Measurements from ENCODE around the gene MALRD1.

Gene MALRD1

GRCh38 chr10:19577807-19578206, 529.2 kb downstream of the MALRD1 start:
- TF ChIP-seq POLR2AphosphoS5 (IDR thresholded peaks at IDR 0.05; ENCODE audit: low read depth, low read length) (no peak), PAX5 (IDR thresholded peaks at IDR 0.05; ENCODE audit: insufficient read depth, low read length, severe bottlenecking) (no peak), POU2F2 (IDR thresholded peaks at IDR 0.05; ENCODE audit: low read depth, low read length) (no peak), POLR2A (IDR thresholded peaks at IDR 0.05; ENCODE audit: low read depth, low read length) (no peak), TAF1 (IDR thresholded peaks at IDR 0.05; ENCODE audit: low read depth, low read length) (no peak), SPI1 (IDR thresholded peaks at IDR 0.05; ENCODE audit: low read depth, low read length) (no peak)
- FAIRE-seq, result no peak
- DNase-seq (ENCODE audit: insufficient read length, low spot score), result no peak

- no peak for TF ChIP-seq POLR2AphosphoS5 (IDR thresholded peaks at IDR 0.05; ENCODE audit: low read depth, low read length)
- TF ChIP-seq TAF1 (IDR thresholded peaks at IDR 0.05; ENCODE audit: low read depth, low read length), result no peak
- TF ChIP-seq PAX5 (IDR thresholded peaks at IDR 0.05; ENCODE audit: insufficient read depth, low read length, severe bottlenecking), result no peak
- no peak for TF ChIP-seq POLR2A (IDR thresholded peaks at IDR 0.05; ENCODE audit: low read depth, low read length)
- no peak for TF ChIP-seq POU2F2 (IDR thresholded peaks at IDR 0.05; ENCODE audit: low read depth, low read length)
- no peak for TF ChIP-seq SPI1 (IDR thresholded peaks at IDR 0.05; ENCODE audit: low read depth, low read length)
Measured at GRCh38 chr10:19578571-19578970, 530.0 kb downstream of the MALRD1 start.

GRCh38 chr10:19579761-19580545, 531.4 kb downstream of the MALRD1 start:
- DNase-seq (ENCODE audit: insufficient read length, low spot score), result no peak
- FAIRE-seq, result no peak
- TF ChIP-seq POLR2AphosphoS5 (IDR thresholded peaks at IDR 0.05; ENCODE audit: low read depth, low read length) (no peak), POLR2A (IDR thresholded peaks at IDR 0.05; ENCODE audit: low read depth, low read length) (no peak), TAF1 (IDR thresholded peaks at IDR 0.05; ENCODE audit: low read depth, low read length) (no peak), PAX5 (IDR thresholded peaks at IDR 0.05; ENCODE audit: insufficient read depth, low read length, severe bottlenecking) (no peak), POU2F2 (IDR thresholded peaks at IDR 0.05; ENCODE audit: low read depth, low read length) (no peak), SPI1 (IDR thresholded peaks at IDR 0.05; ENCODE audit: low read depth, low read length) (no peak)

More at GRCh38 chr10:19578571-19578970, 530.0 kb downstream of the MALRD1 start:
- DNase-seq (ENCODE audit: insufficient read length, low spot score), result no peak
- no peak for FAIRE-seq

DNA sequence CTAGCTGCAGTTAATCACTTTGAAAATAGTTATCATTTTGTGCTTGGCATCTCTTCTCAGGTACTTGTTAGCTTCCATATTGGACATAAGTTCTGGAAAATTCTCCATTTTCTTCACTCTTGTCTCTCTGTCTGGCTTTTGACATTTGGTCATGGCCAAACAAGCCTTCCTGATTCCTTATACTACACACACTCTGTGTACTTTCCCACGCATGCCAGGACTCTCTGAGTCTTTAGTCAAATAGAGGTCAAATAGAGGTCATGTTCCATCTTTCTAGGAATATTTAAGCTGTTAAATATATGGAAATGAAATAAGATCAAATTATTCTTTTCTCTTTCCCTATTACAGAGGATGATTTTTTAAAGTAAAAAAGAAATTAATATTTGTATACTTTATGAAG, 532.1 kb downstream of the MALRD1 start:
- TF ChIP-seq TAF1 (IDR thresholded peaks at IDR 0.05; ENCODE audit: low read depth, low read length) (no peak), POLR2AphosphoS5 (IDR thresholded peaks at IDR 0.05; ENCODE audit: low read depth, low read length) (no peak), POU2F2 (IDR thresholded peaks at IDR 0.05; ENCODE audit: low read depth, low read length) (no peak)
- FAIRE-seq (no peak), DNase-seq (ENCODE audit: insufficient read length, low spot score) (no peak)

GRCh38 chr10:19588608-19589007, 540.0 kb downstream of the MALRD1 start:
- TF ChIP-seq POLR2AphosphoS5 (IDR thresholded peaks at IDR 0.05; ENCODE audit: low read depth, low read length), result no peak
- TF ChIP-seq POLR2A (IDR thresholded peaks at IDR 0.05; ENCODE audit: low read depth, low read length), result no peak
- no peak for TF ChIP-seq SPI1 (IDR thresholded peaks at IDR 0.05; ENCODE audit: low read depth, low read length)
- no peak for TF ChIP-seq POU2F2 (IDR thresholded peaks at IDR 0.05; ENCODE audit: low read depth, low read length)
- no peak for TF ChIP-seq PAX5 (IDR thresholded peaks at IDR 0.05; ENCODE audit: insufficient read depth, low read length, severe bottlenecking)
- TF ChIP-seq TAF1 (IDR thresholded peaks at IDR 0.05; ENCODE audit: low read depth, low read length), result no peak
- no peak for FAIRE-seq
- no peak for DNase-seq (ENCODE audit: insufficient read length, low spot score)

GRCh38 chr10:19592276-19592675, 543.7 kb downstream of the MALRD1 start:
- FAIRE-seq, result no peak
- TF ChIP-seq SPI1 (IDR thresholded peaks at IDR 0.05; ENCODE audit: low read depth, low read length) (no peak), PAX5 (IDR thresholded peaks at IDR 0.05; ENCODE audit: insufficient read depth, low read length, severe bottlenecking) (no peak), POLR2AphosphoS5 (IDR thresholded peaks at IDR 0.05; ENCODE audit: low read depth, low read length) (no peak), TAF1 (IDR thresholded peaks at IDR 0.05; ENCODE audit: low read depth, low read length) (no peak), POU2F2 (IDR thresholded peaks at IDR 0.05; ENCODE audit: low read depth, low read length) (no peak), POLR2A (IDR thresholded peaks at IDR 0.05; ENCODE audit: low read depth, low read length) (no peak)
- DNase-seq (ENCODE audit: insufficient read length, low spot score), result no peak

GRCh38 chr10:19595212-19595845, 546.7 kb downstream of the MALRD1 start:
- FAIRE-seq (no peak), DNase-seq (ENCODE audit: insufficient read length, low spot score) (no peak)
- TF ChIP-seq POLR2A (IDR thresholded peaks at IDR 0.05; ENCODE audit: low read depth, low read length) (no peak), PAX5 (IDR thresholded peaks at IDR 0.05; ENCODE audit: insufficient read depth, low read length, severe bottlenecking) (no peak), POU2F2 (IDR thresholded peaks at IDR 0.05; ENCODE audit: low read depth, low read length) (no peak), TAF1 (IDR thresholded peaks at IDR 0.05; ENCODE audit: low read depth, low read length) (no peak), SPI1 (IDR thresholded peaks at IDR 0.05; ENCODE audit: low read depth, low read length) (no peak), POLR2AphosphoS5 (IDR thresholded peaks at IDR 0.05; ENCODE audit: low read depth, low read length) (no peak)

DNA sequence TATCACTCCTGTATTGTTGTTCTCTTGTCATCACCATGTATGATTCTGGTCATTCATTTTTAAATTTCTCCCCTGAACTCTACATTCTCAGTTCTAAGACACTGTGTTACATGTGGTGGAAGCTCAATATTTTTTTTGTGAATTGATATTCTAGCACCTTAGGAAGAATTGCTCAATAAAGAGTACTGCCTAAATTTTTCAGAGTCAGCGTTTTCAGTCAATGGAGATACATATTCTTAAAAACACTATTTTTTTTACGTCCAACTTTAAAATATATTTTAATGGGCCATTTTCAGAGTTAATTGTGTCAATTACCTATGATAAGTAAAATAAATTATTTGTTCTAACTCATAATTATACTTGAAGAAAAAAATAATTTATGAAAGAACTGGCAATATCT, 557.2 kb downstream of the MALRD1 start:
- DNase-seq (ENCODE audit: insufficient read length, low spot score), result no peak
- no peak for TF ChIP-seq TAF1 (IDR thresholded peaks at IDR 0.05; ENCODE audit: low read depth, low read length)
- TF ChIP-seq POLR2A (IDR thresholded peaks at IDR 0.05; ENCODE audit: low read depth, low read length), result no peak
- TF ChIP-seq PAX5 (IDR thresholded peaks at IDR 0.05; ENCODE audit: insufficient read depth, low read length, severe bottlenecking), result no peak
- TF ChIP-seq POLR2AphosphoS5 (IDR thresholded peaks at IDR 0.05; ENCODE audit: low read depth, low read length), result no peak
- TF ChIP-seq POU2F2 (IDR thresholded peaks at IDR 0.05; ENCODE audit: low read depth, low read length), result no peak
- TF ChIP-seq SPI1 (IDR thresholded peaks at IDR 0.05; ENCODE audit: low read depth, low read length), result no peak
- no peak for FAIRE-seq

DNA sequence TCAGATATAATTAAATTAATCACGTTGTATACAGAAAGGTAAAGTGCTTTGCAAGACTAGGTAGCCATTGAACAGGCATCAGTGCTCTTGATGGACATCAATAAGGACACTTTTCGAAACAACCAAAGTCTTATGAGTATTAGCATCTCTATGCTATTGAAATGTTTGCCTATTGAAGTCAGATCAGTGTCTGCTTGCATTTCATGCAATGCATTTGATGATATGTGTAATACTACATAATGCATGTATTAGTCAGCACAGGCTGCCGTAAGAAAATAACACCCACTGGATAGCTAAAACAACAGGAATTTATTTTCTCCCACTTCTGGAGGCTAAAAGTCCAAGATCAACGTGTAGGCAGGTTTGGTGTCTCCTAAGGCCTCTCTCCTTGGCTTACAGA, 558.4 kb downstream of the MALRD1 start:
- DNase-seq (ENCODE audit: insufficient read length, low spot score) (no peak), FAIRE-seq (no peak)
- TF ChIP-seq PAX5 (IDR thresholded peaks at IDR 0.05; ENCODE audit: insufficient read depth, low read length, severe bottlenecking), result no peak
- TF ChIP-seq SPI1 (IDR thresholded peaks at IDR 0.05; ENCODE audit: low read depth, low read length), result no peak

All from GM12891 (cell line).